WTC11 (cell line): ENCODE data around the gene EBPL. TPM values are rescaled to one million over a fixed set of nuclear protein-coding genes. Genes with fewer than 3 reads are reported as not detected.

Source experiments
- ATAC-seq: fragments of 200-7000 bp; cut with Tn5 transposase; 2 replicates; pipeline ENCODE4 v1.10.0; 2021; ENCODE audit warnings: mild to moderate bottlenecking, moderate library complexity
- CTCF ChIA-PET: fragments of 300-600 bp; sonication (Branson Sonifier 250); formaldehyde crosslinking; loops from one replicate; lab custom pipeline; 2021; ENCODE audit warnings: antibody characterized with exemption; lab: Charles Lee
- POLR2A ChIA-PET: fragments of 350-600 bp; sonication (Branson Sonifier 250); formaldehyde crosslinking; loops from one replicate; lab custom pipeline; 2021; ENCODE audit warnings: antibody characterized with exemption; lab: Charles Lee
- DNase-seq: peaks from one replicate; pipeline ENCODE4 v3.0.0; 2021; ENCODE audit warnings: low spot score
- H3K27ac Mint-ChIP-seq: 2 replicates; pipeline ENCODE4 v1.8.0; 2021; ENCODE audit warnings: mixed read lengths
- H3K27me3 Mint-ChIP-seq: 2 replicates; pipeline ENCODE4 v1.8.0; 2021; ENCODE audit warnings: low read depth, mild to moderate bottlenecking, moderate library complexity, mixed read lengths
- H3K36me3 Mint-ChIP-seq: 2 replicates; pipeline ENCODE4 v1.8.0; 2021; ENCODE audit warnings: mixed read lengths
- H3K4me1 Mint-ChIP-seq: 2 replicates; pipeline ENCODE4 v1.8.0; 2022; ENCODE audit warnings: mixed read lengths
- H3K4me3 Mint-ChIP-seq: 2 replicates; pipeline ENCODE4 v1.8.0; 2021; ENCODE audit warnings: mild to moderate bottlenecking, moderate library complexity, mixed read lengths
- H3K9me3 Mint-ChIP-seq: 2 replicates; pipeline ENCODE4 v1.8.0; 2021; ENCODE audit warnings: mixed read lengths
- CBFB ChIP-seq: sonication (generic); formaldehyde crosslinking; IDR thresholded peaks from 2 replicates; pipeline ENCODE4 v1.8.1; 2022; ENCODE audit warnings: mild to moderate bottlenecking, low read depth, missing genetic modification reagents
- CREB1 ChIP-seq: sonication (generic); formaldehyde crosslinking; IDR thresholded peaks from 2 replicates; pipeline ENCODE4 v1.8.0; 2023; ENCODE audit warnings: mild to moderate bottlenecking, missing genetic modification reagents
- ELF4 ChIP-seq: sonication (generic); formaldehyde crosslinking; IDR thresholded peaks from 2 replicates; pipeline ENCODE4 v1.8.1; 2022; ENCODE audit warnings: low read depth, mild to moderate bottlenecking, moderate library complexity, missing genetic modification reagents
- ESRRA ChIP-seq: sonication (generic); formaldehyde crosslinking; IDR thresholded peaks from 2 replicates; pipeline ENCODE4 v1.8.1; 2022; ENCODE audit warnings: mild to moderate bottlenecking, missing genetic modification reagents, borderline replicate concordance
- ETV6 ChIP-seq: sonication (generic); formaldehyde crosslinking; IDR thresholded peaks from 2 replicates; pipeline ENCODE4 v1.8.1; 2022; ENCODE audit warnings: mild to moderate bottlenecking, missing genetic modification reagents
- IRF2 ChIP-seq: sonication (generic); formaldehyde crosslinking; IDR thresholded peaks from 2 replicates; pipeline ENCODE4 v1.8.0; 2022; ENCODE audit warnings: low read depth, missing genetic modification reagents, borderline replicate concordance
- MXD4 ChIP-seq: fragments of 250-450 bp; sonication (Bioruptor Pico); IDR thresholded peaks from 2 replicates; pipeline ENCODE4 v1.8.0; 2021; ENCODE audit warnings: mild to moderate bottlenecking, moderate library complexity, borderline replicate concordance
- NFYB ChIP-seq: sonication (generic); formaldehyde crosslinking; conservative IDR thresholded peaks from 2 replicates; pipeline ENCODE4 v1.8.0; 2022; ENCODE audit warnings: low read depth, missing genetic modification reagents
- NR3C1 ChIP-seq: sonication (generic); formaldehyde crosslinking; conservative IDR thresholded peaks from 2 replicates; pipeline ENCODE4 v1.8.1; 2023; ENCODE audit warnings: low read depth, mild to moderate bottlenecking, missing genetic modification reagents
- PRRX2 ChIP-seq: fragments of 250-450 bp; sonication (Bioruptor Pico); IDR thresholded peaks from 2 replicates; pipeline ENCODE4 v1.8.0; 2021; ENCODE audit warnings: mild to moderate bottlenecking
- TCF7 ChIP-seq: sonication (generic); formaldehyde crosslinking; IDR thresholded peaks from 2 replicates; pipeline ENCODE4 v1.8.0; 2022; ENCODE audit warnings: mild to moderate bottlenecking, low read depth, missing genetic modification reagents, moderate library complexity
- TEAD1 ChIP-seq: sonication (generic); formaldehyde crosslinking; IDR thresholded peaks from 2 replicates; pipeline ENCODE4 v1.8.0; 2022; ENCODE audit warnings: mild to moderate bottlenecking, missing genetic modification reagents
- TEAD4 ChIP-seq: sonication (generic); formaldehyde crosslinking; IDR thresholded peaks from 2 replicates; pipeline ENCODE4 v1.8.0; 2022; ENCODE audit warnings: mild to moderate bottlenecking, missing genetic modification reagents
- ZNF263 ChIP-seq: sonication (generic); formaldehyde crosslinking; IDR thresholded peaks from 2 replicates; pipeline ENCODE4 v1.8.1; 2022; ENCODE audit warnings: low read depth, mild to moderate bottlenecking, moderate library complexity, missing genetic modification reagents
- ZNF416 ChIP-seq: fragments of 250-450 bp; sonication (Bioruptor Pico); IDR thresholded peaks from 2 replicates; pipeline ENCODE4 v1.9.0; 2021; ENCODE audit warnings: mild to moderate bottlenecking, inconsistent platforms
- total RNA-seq: library from RNA; stranded (reverse); gene quantifications from 3 replicates; pipeline ENCODE4 v1.2.3, GENCODE V29; 2021
- TF ChIP-seq, protein P1 (sequence below): sonication (generic); formaldehyde crosslinking; IDR thresholded peaks from 2 replicates; pipeline ENCODE4 v1.8.1; 2022; ENCODE audit warnings: mild to moderate bottlenecking, missing genetic modification reagents, moderate library complexity, borderline replicate concordance
- TF ChIP-seq, protein P2 (sequence below): sonication (generic); formaldehyde crosslinking; IDR thresholded peaks from 2 replicates; pipeline ENCODE4 v1.8.1; 2023; ENCODE audit warnings: mild to moderate bottlenecking, missing genetic modification reagents
- TF ChIP-seq, protein P3 (sequence below): fragments of 200-600 bp; IDR thresholded peaks from 2 replicates; pipeline ENCODE4 v1.8.0; 2022; ENCODE audit warnings: antibody characterized with exemption
- TF ChIP-seq, protein P4 (sequence below): fragments of 250-450 bp; sonication (Bioruptor Pico); IDR thresholded peaks from 2 replicates; pipeline ENCODE4 v1.9.0; 2021; ENCODE audit warnings: mild to moderate bottlenecking
- TF ChIP-seq, protein P5 (sequence below): fragments of 250-450 bp; sonication (Bioruptor Pico); IDR thresholded peaks from 2 replicates; pipeline ENCODE4 v1.9.0; 2021; ENCODE audit warnings: mild to moderate bottlenecking

Gene EBPL
- total RNA-seq, 1 experiment from 2014 or later: 92.5 TPM

DNA sequence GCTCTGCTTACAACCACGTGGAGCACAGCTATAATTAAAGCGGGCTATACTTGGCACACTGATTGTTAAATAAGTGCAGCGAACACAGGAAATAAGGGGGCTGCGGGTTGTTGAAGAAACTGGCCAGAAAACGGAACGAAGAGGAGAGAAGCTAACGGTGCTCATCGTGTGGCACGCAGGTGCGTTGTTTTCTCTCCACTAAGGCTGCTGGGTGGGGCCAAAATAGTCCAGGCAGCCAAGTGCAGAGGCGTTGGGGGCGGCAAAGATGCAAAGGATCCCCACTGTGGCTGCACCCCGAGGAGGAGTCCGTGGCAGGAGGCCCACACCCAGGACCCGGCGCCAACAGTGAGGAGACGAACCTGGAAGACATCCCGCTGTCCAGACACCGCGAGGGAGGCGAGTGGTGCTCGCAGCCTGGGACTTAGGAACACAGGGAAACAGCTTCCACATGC, 71.1 kb downstream of the EBPL start:
- POLR2A ChIA-PET: no interaction called here
- H3K36me3 Mint-ChIP-seq: no peaks in the 10 kb centered on the region
- H3K9me3 Mint-ChIP-seq: no peaks in the 10 kb centered on the region
- TF ChIP-seq, protein P1, sequence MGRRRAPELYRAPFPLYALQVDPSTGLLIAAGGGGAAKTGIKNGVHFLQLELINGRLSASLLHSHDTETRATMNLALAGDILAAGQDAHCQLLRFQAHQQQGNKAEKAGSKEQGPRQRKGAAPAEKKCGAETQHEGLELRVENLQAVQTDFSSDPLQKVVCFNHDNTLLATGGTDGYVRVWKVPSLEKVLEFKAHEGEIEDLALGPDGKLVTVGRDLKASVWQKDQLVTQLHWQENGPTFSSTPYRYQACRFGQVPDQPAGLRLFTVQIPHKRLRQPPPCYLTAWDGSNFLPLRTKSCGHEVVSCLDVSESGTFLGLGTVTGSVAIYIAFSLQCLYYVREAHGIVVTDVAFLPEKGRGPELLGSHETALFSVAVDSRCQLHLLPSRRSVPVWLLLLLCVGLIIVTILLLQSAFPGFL (CRISPR knock-in tag): no peak
- TF ChIP-seq MXD4 (CRISPR knock-in tag) (no peak), TEAD1 (CRISPR knock-in tag) (no peak), NFYB (CRISPR knock-in tag) (no peak), ESRRA (no peak), ZNF416 (CRISPR knock-in tag) (no peak)
- TF ChIP-seq, protein P2, sequence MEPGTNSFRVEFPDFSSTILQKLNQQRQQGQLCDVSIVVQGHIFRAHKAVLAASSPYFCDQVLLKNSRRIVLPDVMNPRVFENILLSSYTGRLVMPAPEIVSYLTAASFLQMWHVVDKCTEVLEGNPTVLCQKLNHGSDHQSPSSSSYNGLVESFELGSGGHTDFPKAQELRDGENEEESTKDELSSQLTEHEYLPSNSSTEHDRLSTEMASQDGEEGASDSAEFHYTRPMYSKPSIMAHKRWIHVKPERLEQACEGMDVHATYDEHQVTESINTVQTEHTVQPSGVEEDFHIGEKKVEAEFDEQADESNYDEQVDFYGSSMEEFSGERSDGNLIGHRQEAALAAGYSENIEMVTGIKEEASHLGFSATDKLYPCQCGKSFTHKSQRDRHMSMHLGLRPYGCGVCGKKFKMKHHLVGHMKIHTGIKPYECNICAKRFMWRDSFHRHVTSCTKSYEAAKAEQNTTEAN (CRISPR knock-in tag): no peak
- TF ChIP-seq, protein P3, sequence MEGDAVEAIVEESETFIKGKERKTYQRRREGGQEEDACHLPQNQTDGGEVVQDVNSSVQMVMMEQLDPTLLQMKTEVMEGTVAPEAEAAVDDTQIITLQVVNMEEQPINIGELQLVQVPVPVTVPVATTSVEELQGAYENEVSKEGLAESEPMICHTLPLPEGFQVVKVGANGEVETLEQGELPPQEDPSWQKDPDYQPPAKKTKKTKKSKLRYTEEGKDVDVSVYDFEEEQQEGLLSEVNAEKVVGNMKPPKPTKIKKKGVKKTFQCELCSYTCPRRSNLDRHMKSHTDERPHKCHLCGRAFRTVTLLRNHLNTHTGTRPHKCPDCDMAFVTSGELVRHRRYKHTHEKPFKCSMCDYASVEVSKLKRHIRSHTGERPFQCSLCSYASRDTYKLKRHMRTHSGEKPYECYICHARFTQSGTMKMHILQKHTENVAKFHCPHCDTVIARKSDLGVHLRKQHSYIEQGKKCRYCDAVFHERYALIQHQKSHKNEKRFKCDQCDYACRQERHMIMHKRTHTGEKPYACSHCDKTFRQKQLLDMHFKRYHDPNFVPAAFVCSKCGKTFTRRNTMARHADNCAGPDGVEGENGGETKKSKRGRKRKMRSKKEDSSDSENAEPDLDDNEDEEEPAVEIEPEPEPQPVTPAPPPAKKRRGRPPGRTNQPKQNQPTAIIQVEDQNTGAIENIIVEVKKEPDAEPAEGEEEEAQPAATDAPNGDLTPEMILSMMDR: no peak
- TF ChIP-seq, protein P4, sequence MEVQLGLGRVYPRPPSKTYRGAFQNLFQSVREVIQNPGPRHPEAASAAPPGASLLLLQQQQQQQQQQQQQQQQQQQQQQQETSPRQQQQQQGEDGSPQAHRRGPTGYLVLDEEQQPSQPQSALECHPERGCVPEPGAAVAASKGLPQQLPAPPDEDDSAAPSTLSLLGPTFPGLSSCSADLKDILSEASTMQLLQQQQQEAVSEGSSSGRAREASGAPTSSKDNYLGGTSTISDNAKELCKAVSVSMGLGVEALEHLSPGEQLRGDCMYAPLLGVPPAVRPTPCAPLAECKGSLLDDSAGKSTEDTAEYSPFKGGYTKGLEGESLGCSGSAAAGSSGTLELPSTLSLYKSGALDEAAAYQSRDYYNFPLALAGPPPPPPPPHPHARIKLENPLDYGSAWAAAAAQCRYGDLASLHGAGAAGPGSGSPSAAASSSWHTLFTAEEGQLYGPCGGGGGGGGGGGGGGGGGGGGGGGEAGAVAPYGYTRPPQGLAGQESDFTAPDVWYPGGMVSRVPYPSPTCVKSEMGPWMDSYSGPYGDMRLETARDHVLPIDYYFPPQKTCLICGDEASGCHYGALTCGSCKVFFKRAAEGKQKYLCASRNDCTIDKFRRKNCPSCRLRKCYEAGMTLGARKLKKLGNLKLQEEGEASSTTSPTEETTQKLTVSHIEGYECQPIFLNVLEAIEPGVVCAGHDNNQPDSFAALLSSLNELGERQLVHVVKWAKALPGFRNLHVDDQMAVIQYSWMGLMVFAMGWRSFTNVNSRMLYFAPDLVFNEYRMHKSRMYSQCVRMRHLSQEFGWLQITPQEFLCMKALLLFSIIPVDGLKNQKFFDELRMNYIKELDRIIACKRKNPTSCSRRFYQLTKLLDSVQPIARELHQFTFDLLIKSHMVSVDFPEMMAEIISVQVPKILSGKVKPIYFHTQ (CRISPR knock-in tag): no peak
- no peak overlapping the region for H3K27ac Mint-ChIP-seq
- CTCF ChIA-PET: interaction anchor here (1.5 kb wide), 1 partner anchor 13 kb away, joined by 4 read pairs; no protein-coding TSS in a partner anchor
- H3K4me3 Mint-ChIP-seq: no peak overlapping the region
- no peaks in the 10 kb centered on the region for H3K27me3 Mint-ChIP-seq
- no peak for DNase-seq
- H3K4me1 Mint-ChIP-seq: no peaks in the 10 kb centered on the region
- no peak for ATAC-seq

DNA sequence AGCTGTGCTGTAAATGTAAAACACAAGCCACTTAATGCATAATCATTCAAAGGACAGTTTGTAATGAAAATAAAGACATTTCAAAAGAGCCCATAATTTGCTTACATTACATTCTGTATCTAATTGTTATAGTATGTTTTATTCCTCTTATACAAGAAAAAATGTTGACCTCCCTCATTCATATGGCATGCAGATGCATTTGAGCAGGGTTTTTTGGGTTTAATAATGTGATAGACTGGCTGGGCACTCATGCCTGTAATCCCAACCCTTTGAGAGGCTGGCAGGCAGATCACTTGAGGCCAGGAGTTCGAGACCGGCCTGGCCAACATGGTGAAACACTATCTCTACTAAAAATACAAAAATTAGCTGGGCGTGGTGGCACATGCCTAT, 74.6 kb downstream of the EBPL start:
- CTCF ChIA-PET: interaction anchor here (0.5 to 1.4 kb wide), 2 partner anchors 10 to 40 kb away, joined by 3 to 4 read pairs; no protein-coding TSS in a partner anchor
- DNase-seq: no peak
- no peak overlapping the region for H3K27ac Mint-ChIP-seq
- H3K9me3 Mint-ChIP-seq: no peaks in the 10 kb centered on the region
- no peaks in the 10 kb centered on the region for H3K36me3 Mint-ChIP-seq
- H3K4me3 Mint-ChIP-seq: no peak overlapping the region
- TF ChIP-seq, protein P2 (CRISPR knock-in tag): no peak
- TF ChIP-seq NR3C1 (CRISPR knock-in tag) (no peak), TCF7 (CRISPR knock-in tag) (no peak), ETV6 (CRISPR knock-in tag) (no peak), CBFB (CRISPR knock-in tag) (no peak), CREB1 (CRISPR knock-in tag) (no peak), IRF2 (CRISPR knock-in tag) (no peak), ELF4 (CRISPR knock-in tag) (no peak), TEAD4 (CRISPR knock-in tag) (no peak), TEAD1 (CRISPR knock-in tag) (no peak), ZNF263 (CRISPR knock-in tag) (no peak), PRRX2 (no peak)
- TF ChIP-seq, protein P5, sequence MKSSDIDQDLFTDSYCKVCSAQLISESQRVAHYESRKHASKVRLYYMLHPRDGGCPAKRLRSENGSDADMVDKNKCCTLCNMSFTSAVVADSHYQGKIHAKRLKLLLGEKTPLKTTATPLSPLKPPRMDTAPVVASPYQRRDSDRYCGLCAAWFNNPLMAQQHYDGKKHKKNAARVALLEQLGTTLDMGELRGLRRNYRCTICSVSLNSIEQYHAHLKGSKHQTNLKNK: no peak
- TF ChIP-seq, all 79 proteins: peak for 0
- no peaks in the 10 kb centered on the region for H3K4me1 Mint-ChIP-seq
- H3K27me3 Mint-ChIP-seq: no peaks in the 10 kb centered on the region
- ATAC-seq: no peak
- POLR2A ChIA-PET: interaction anchor here (0.7 kb wide), 1 partner anchor 1453 kb away, joined by 4 read pairs; no protein-coding TSS in a partner anchor
